ENCODE measurements around the gene OR52N4.
"Not testable (repeated sequence)": the region's sequence is repeated elsewhere in the genome, so short reads cannot be mapped to it uniquely, and the experiment has no call there.

Gene OR52N4

GRCh38 chr11:5753943-5754342, at the start of gene OR52N4:
OR52N4 (plus strand) TSS chr11:5754243; CDS start chr11:5754741, 498 bp downstream.
- no peak for DNase-seq (ENCODE audit: low spot score)

- DNase-seq (ENCODE audit: low spot score): no peak
Observed at GRCh38 chr11:5705688-5706087, 48.4 kb upstream of the OR52N4 start.

GRCh38 chr11:5712507-5712906, 41.5 kb upstream of the OR52N4 start:
- no peak for DNase-seq (ENCODE audit: low spot score)

GRCh38 chr11:5713695-5714094, 40.3 kb upstream of the OR52N4 start:
- no peak for DNase-seq (ENCODE audit: low spot score)

GRCh38 chr11:5716518-5716917, 37.5 kb upstream of the OR52N4 start:
- DNase-seq (ENCODE audit: low spot score): not testable (repeated sequence)

GRCh38 chr11:5719703-5720495, 34.1 kb upstream of the OR52N4 start:
- no peak for DNase-seq (ENCODE audit: low spot score)

- DNase-seq (ENCODE audit: low spot score): no peak
Observed at GRCh38 chr11:5722622-5723021, 31.4 kb upstream of the OR52N4 start.

- no peak for DNase-seq (ENCODE audit: low spot score)
Observed at GRCh38 chr11:5726351-5726750, 27.7 kb upstream of the OR52N4 start.

GRCh38 chr11:5727691-5728090, 26.4 kb upstream of the OR52N4 start:
- no peak for DNase-seq (ENCODE audit: low spot score)

- no peak for DNase-seq (ENCODE audit: low spot score)
Observed at GRCh38 chr11:5736396-5736795, 17.6 kb upstream of the OR52N4 start, which contains the start of gene OR56B1. OR56B1 (plus strand) TSS chr11:5736448; CDS start chr11:5736517, 69 bp downstream.

GRCh38 chr11:5737091-5737490, 17.0 kb upstream of the OR52N4 start:
- no peak for DNase-seq (ENCODE audit: low spot score)

- DNase-seq (ENCODE audit: low spot score): no peak
Observed at GRCh38 chr11:5737670-5738392, 16.2 kb upstream of the OR52N4 start.

- no peak for DNase-seq (ENCODE audit: low spot score)
Observed at GRCh38 chr11:5738431-5738830, 15.6 kb upstream of the OR52N4 start.

- no peak for DNase-seq (ENCODE audit: low spot score)
Observed at GRCh38 chr11:5746614-5747013, 7.4 kb upstream of the OR52N4 start.

- no peak for DNase-seq (ENCODE audit: low spot score)
Observed at GRCh38 chr11:5749836-5750235, 4.2 kb upstream of the OR52N4 start.

- no peak for DNase-seq (ENCODE audit: low spot score)
Observed at GRCh38 chr11:5767056-5767455, 13.0 kb downstream of the OR52N4 start.

GRCh38 chr11:5783255-5783654, 29.2 kb downstream of the OR52N4 start, which contains the start of gene OR52N5:
OR52N5 (minus strand) TSS chr11:5783355; CDS start chr11:5778634, 4,721 bp downstream.
- no peak for DNase-seq (ENCODE audit: low spot score)

- no peak for DNase-seq (ENCODE audit: low spot score)
Observed at GRCh38 chr11:5791165-5791564, 37.1 kb downstream of the OR52N4 start, which contains the start of gene OR52N1. OR52N1 (minus strand) TSS chr11:5791265; CDS start chr11:5788816, 2,449 bp downstream.

GRCh38 chr11:5796541-5796940, 42.5 kb downstream of the OR52N4 start:
- no peak for DNase-seq (ENCODE audit: low spot score)

GRCh38 chr11:5803982-5804381, 49.9 kb downstream of the OR52N4 start:
- DNase-seq (ENCODE audit: low spot score): no peak

Data from ecto neural progenitor cell (in vitro differentiated cells).